Breast epithelium (tissue), 4 donors: ENCODE results near the gene ADA. TPM values are rescaled to one million over a fixed set of nuclear protein-coding genes. Genes with fewer than 3 reads are reported as not detected.

Source experiments
- DNase-seq, 2 donors: peaks; one replicate each; pipeline ENCODE4 v3.0.0-alpha.2; 2019; ENCODE audit warnings: low spot score in 2 of 2
- H3K27ac ChIP-seq, 2 donors: fragments of 200-600 bp; sonication (generic) in 1 of 2; one replicate each; pipeline ENCODE4 v1.5.1; 2016 to 2019; ENCODE audit warnings: mild to moderate bottlenecking in 1 of 2
- H3K27me3 ChIP-seq, 2 donors: fragments of 200-600 bp; sonication (generic) in 1 of 2; one replicate each; pipeline versions ENCODE4 v1.5.1 to v1.6.0; 2017 to 2019; ENCODE audit warnings: control low read depth in 1 of 2, mild to moderate bottlenecking in 1 of 2
- H3K36me3 ChIP-seq: fragments of 200-600 bp; one replicate; pipeline ENCODE4 v1.5.1; 2019
- H3K4me1 ChIP-seq, 2 donors: fragments of 200-600 bp; sonication (generic); one replicate each; pipeline ENCODE4 v1.5.1; 2016 to 2019; ENCODE audit warnings: control low read depth in 1 of 2
- H3K4me3 ChIP-seq, 3 donors: fragments of 200-600 bp; sonication (generic); 1 replicate in 2 of 3; 2 replicates in 1 of 3; pipeline ENCODE4 v1.5.1; 2016 to 2019; ENCODE audit warnings: mild to moderate bottlenecking in 3 of 3, moderate library complexity in 2 of 3
- H3K9me3 ChIP-seq, 2 donors: fragments of 200-600 bp; sonication (generic) in 1 of 2; one replicate each; pipeline ENCODE4 v1.5.1; 2016 to 2019; ENCODE audit warnings: control low read depth in 1 of 2
- CTCF ChIP-seq, 3 donors: fragments of 450-650 bp; IDR thresholded peaks; one replicate each; pipeline ENCODE4 v1.5.1; 2016 to 2017; ENCODE audit warnings: antibody characterized with exemption in 3 of 3, mild to moderate bottlenecking in 3 of 3, moderate library complexity in 3 of 3
- POLR2A ChIP-seq: fragments of 450-650 bp; IDR thresholded peaks from one replicate; pipeline ENCODE4 v1.6.1; 2016; ENCODE audit warnings: antibody characterized with exemption, mild to moderate bottlenecking, moderate library complexity
- POLR2AphosphoS5 ChIP-seq, 3 donors: sonication (generic); formaldehyde crosslinking; IDR thresholded peaks; one replicate each; pipeline ENCODE4 v1.6.1; 2017; ENCODE audit warnings: antibody characterized with exemption in 3 of 3
- intact Hi-C: fragments of 100-400 bp; cut with DNase I; formaldehyde crosslinking; loops from one replicate; pipeline ENCODE4 v1.15.1; 2023; ENCODE audit warnings: low total_unique reads
- total RNA-seq, 3 donors: library from RNA; depleted of rRNA; stranded (reverse); fragments of >200 nt; gene quantifications; one replicate each; pipeline ENCODE4 v1.1.0, GENCODE V29; 2016

The ADA gene
- total RNA-seq, 3 donors from 2014 or later, result 5.7 to 46.2 (median 11.5) TPM

- Histone ChIP-seq H3K9me3 (no peaks in the 10 kb centered on the region), H3K4me3 (no peak overlapping the region), H3K4me1 (peaks cover 0 to 5% of the 10 kb centered on the region in 2 donors), H3K36me3 (no peaks in the 10 kb centered on the region), H3K27me3 (no peaks in the 10 kb centered on the region), H3K27ac (peak overlapping the region in 1 of 2 donors; percentile 35)
- DNase-seq, result no peak
- no peak for TF ChIP-seq POLR2A
- TF ChIP-seq CTCF (IDR thresholded peaks at IDR 0.05), result no peak
- no peak for TF ChIP-seq POLR2AphosphoS5 (IDR thresholded peaks at IDR 0.05)
- intact Hi-C loops, result loop anchor here (5.0 kb wide), 1 partner anchor 226 kb away; no protein-coding TSS in a partner anchor
These were observed 37.9 kb downstream of the ADA start for GRCh38 chr20:44613575-44613974.

- H3K36me3 ChIP-seq, result no peaks in the 10 kb centered on the region
- no peaks in the 10 kb centered on the region for H3K9me3 ChIP-seq
- DNase-seq, result no peak
- no peak overlapping the region for H3K4me3 ChIP-seq
- TF ChIP-seq POLR2AphosphoS5 (IDR thresholded peaks at IDR 0.05), result no peak
- TF ChIP-seq CTCF (IDR thresholded peaks at IDR 0.05), result peak in 1 of 3 donors; percentile 7
- H3K4me1 ChIP-seq, result peaks cover 0 to 3% of the 10 kb centered on the region in 2 donors
- H3K27me3 ChIP-seq, result no peaks in the 10 kb centered on the region
- peak overlapping the region; percentile 60 to 86 for H3K27ac ChIP-seq
- intact Hi-C loops, result loop anchor here (5.0 kb wide), 1 partner anchor 223 kb away; no protein-coding TSS in a partner anchor
These were observed 41.1 kb downstream of the ADA start for GRCh38 chr20:44610313-44610962.

- intact Hi-C loops, result loop anchor here (5.0 to 10.0 kb wide), 2 partner anchors 75 to 222 kb away; no protein-coding TSS in a partner anchor
- H3K4me3 ChIP-seq, result peak overlapping the region in 2 of 3 donors; percentile 20 to 32
- H3K27ac ChIP-seq, result peak overlapping the region; percentile 60 to 86
- peak; percentile 86 to 88 for DNase-seq
- H3K27me3 ChIP-seq, result no peaks in the 10 kb centered on the region
- no peaks in the 10 kb centered on the region for H3K36me3 ChIP-seq
- TF ChIP-seq POLR2A (no peak), CTCF (IDR thresholded peaks at IDR 0.05) (peak; percentile 86 to 99 (median 96)), POLR2AphosphoS5 (IDR thresholded peaks at IDR 0.05) (peak; percentile 79 to 89 (median 87))
- no peaks in the 10 kb centered on the region for H3K9me3 ChIP-seq
- H3K4me1 ChIP-seq, result no peaks in the 10 kb centered on the region
These were observed 41.8 kb downstream of the ADA start for GRCh38 chr20:44609516-44610312.

- H3K27ac ChIP-seq, result peak overlapping the region; percentile 60 to 86
- H3K27me3 ChIP-seq, result no peaks in the 10 kb centered on the region
- DNase-seq, result no peak
- intact Hi-C loops, result loop anchor here (10.0 kb wide), 1 partner anchor 74 kb away; no protein-coding TSS in a partner anchor
- H3K9me3 ChIP-seq, result no peaks in the 10 kb centered on the region
- H3K4me1 ChIP-seq, result no peaks in the 10 kb centered on the region
- H3K36me3 ChIP-seq, result no peaks in the 10 kb centered on the region
- peak overlapping the region in 1 of 3 donors; percentile 32 for H3K4me3 ChIP-seq
- TF ChIP-seq POLR2AphosphoS5 (IDR thresholded peaks at IDR 0.05) (no peak), POLR2A (no peak), CTCF (IDR thresholded peaks at IDR 0.05) (no peak)
These were observed 42.4 kb downstream of the ADA start for GRCh38 chr20:44609006-44609515.
